Measurements from ENCODE around the gene C1orf116.

Gene C1orf116

GRCh38 chr1:207018707-207019106 is 13.8 kb downstream of the C1orf116 start:
- no peak for DNase-seq

- DNase-seq: no peak
Measured at GRCh38 chr1:207017615-207018559, 14.7 kb downstream of the C1orf116 start.

- no peak for DNase-seq
Measured at GRCh38 chr1:207015791-207016190, 16.8 kb downstream of the C1orf116 start.

- DNase-seq: no peak
Measured at GRCh38 chr1:207014728-207015127, 17.8 kb downstream of the C1orf116 start.

- no peak for DNase-seq
Measured at GRCh38 chr1:207013321-207014085, 19.1 kb downstream of the C1orf116 start.

GRCh38 chr1:207010726-207011125 is 21.8 kb downstream of the C1orf116 start:
- no peak for DNase-seq

GRCh38 chr1:207009945-207010344 is 22.6 kb downstream of the C1orf116 start:
- DNase-seq: no peak

GRCh38 chr1:207009182-207009850 is 23.2 kb downstream of the C1orf116 start:
- DNase-seq: no peak

GRCh38 chr1:207007352-207008033 is 25.1 kb downstream of the C1orf116 start:
- no peak for DNase-seq

- DNase-seq: no peak
Measured at GRCh38 chr1:207006914-207007313, 25.6 kb downstream of the C1orf116 start.

- no peak for DNase-seq
Measured at GRCh38 chr1:207006083-207006482, 26.5 kb downstream of the C1orf116 start.

- DNase-seq: peak; percentile 44 to 52
Measured at GRCh38 chr1:207004931-207005830, 27.4 kb downstream of the C1orf116 start.

GRCh38 chr1:207003210-207003609 is 29.3 kb downstream of the C1orf116 start:
- DNase-seq: no peak

- DNase-seq: no peak
Measured at GRCh38 chr1:207002724-207003146, 29.8 kb downstream of the C1orf116 start.

- no peak for DNase-seq
Measured at GRCh38 chr1:207001492-207002245, 30.9 kb downstream of the C1orf116 start.

- no peak for DNase-seq
Measured at GRCh38 chr1:207000651-207001291, 31.8 kb downstream of the C1orf116 start.

- DNase-seq: no peak
Measured at GRCh38 chr1:206998816-206999215, 33.7 kb downstream of the C1orf116 start.

- no peak for DNase-seq
Measured at GRCh38 chr1:206992790-206993189, 39.8 kb downstream of the C1orf116 start.

GRCh38 chr1:206987873-206988272 is 44.7 kb downstream of the C1orf116 start:
- no peak for DNase-seq

GRCh38 chr1:206986885-206987284 is 45.7 kb downstream of the C1orf116 start:
- DNase-seq: no peak
